K562 (cell line): ENCODE results near the gene UNC5C. TPM values are rescaled to one million over a fixed set of nuclear protein-coding genes. Genes with fewer than 3 reads are reported as not detected.

ENCODE experiments used
- CCAR2 ChIP-seq: fragments of 200-400 bp; formaldehyde crosslinking; IDR thresholded peaks from 2 replicates; pipeline ENCODE4 v1.6.1; 2017; ENCODE audit warnings: mild to moderate bottlenecking, low read depth, low read length
- CCNT2 ChIP-seq: IDR thresholded peaks from 2 replicates; pipeline ENCODE4 v1.6.1; 2011; ENCODE audit warnings: borderline replicate concordance, low read depth, mild to moderate bottlenecking, moderate library complexity, mixed read lengths, low read length; ENCODE audit not compliant: insufficient read length; ENCODE audit errors: extremely low read depth
- CREM ChIP-seq: IDR thresholded peaks from 2 replicates; pipeline ENCODE4 v1.6.1; 2014; ENCODE audit warnings: antibody characterized with exemption, low read depth
- DACH1 ChIP-seq: fragments of 450-650 bp; IDR thresholded peaks from 2 replicates; pipeline ENCODE4 v1.6.1; 2018; ENCODE audit not compliant: partially characterized antibody
- E2F1 ChIP-seq: sonication (generic); formaldehyde crosslinking; IDR thresholded peaks from 2 replicates; pipeline ENCODE4 v1.8.1; 2023; ENCODE audit warnings: mild to moderate bottlenecking, missing genetic modification reagents, moderate library complexity
- FOS ChIP-seq: IDR thresholded peaks from 3 replicates; pipeline ENCODE4 v1.6.1; 2011; ENCODE audit not compliant: insufficient read length; ENCODE audit errors: extremely low read depth
- FOXM1 ChIP-seq, 2 experiments: fragments of 450-650 bp in 1 of 2; sonication (generic) in 1 of 2; formaldehyde crosslinking in 1 of 2; IDR thresholded peaks; 2 replicates each; pipeline versions ENCODE4 v1.6.1 to v1.9.0; 2017 to 2022; ENCODE audit warnings: low read depth in 2 of 2, mild to moderate bottlenecking in 2 of 2, missing genetic modification reagents in 1 of 2, moderate library complexity in 1 of 2
- GABPA ChIP-seq: fragments of 200-800 bp; sonication (Bioruptor generic); conservative IDR thresholded peaks from 2 replicates; pipeline ENCODE4 v1.6.1; 2016; ENCODE audit warnings: low read depth, missing genetic modification characterization, missing compliant biosample characterization
- HDAC2 ChIP-seq: fragments of 450-650 bp; IDR thresholded peaks from 2 replicates; pipeline ENCODE4 v1.6.1; 2016; ENCODE audit warnings: mild to moderate bottlenecking
- HDGF ChIP-seq: fragments of 450-650 bp; IDR thresholded peaks from 2 replicates; pipeline ENCODE4 v1.6.1; 2016
- KAT7 ChIP-seq: sonication (generic); formaldehyde crosslinking; IDR thresholded peaks from 2 replicates; pipeline ENCODE4 v1.8.0; 2022; ENCODE audit warnings: missing genetic modification reagents, mild to moderate bottlenecking, borderline replicate concordance
- NCOA2 ChIP-seq, 2 experiments: fragments of 450-650 bp; IDR thresholded peaks; 2 replicates each; pipeline ENCODE4 v1.6.1; 2018; ENCODE audit warnings: mild to moderate bottlenecking in 2 of 2, moderate library complexity in 1 of 2; ENCODE audit not compliant: partially characterized antibody in 2 of 2
- NCOR1 ChIP-seq: fragments of 450-650 bp; IDR thresholded peaks from 2 replicates; pipeline ENCODE4 v1.6.1; 2016; ENCODE audit warnings: mild to moderate bottlenecking, moderate library complexity
- NEUROD1 ChIP-seq: fragments of 150-350 bp; IDR thresholded peaks from 2 replicates; pipeline ENCODE4 v1.6.1; 2014; ENCODE audit warnings: borderline replicate concordance, low read length, low read depth; ENCODE audit not compliant: partially characterized antibody
- TAF9B ChIP-seq: fragments of 450-650 bp; IDR thresholded peaks from 2 replicates; pipeline ENCODE4 v1.6.1; 2018; ENCODE audit warnings: mild to moderate bottlenecking; ENCODE audit not compliant: partially characterized antibody
- TBL1XR1 ChIP-seq, 2 experiments: IDR thresholded peaks; 2 replicates each; pipeline ENCODE4 v1.6.1; 2012; ENCODE audit warnings: improper control_type of control experiment in 2 of 2, low read length in 2 of 2, mild to moderate bottlenecking in 1 of 2
- TRIM24 ChIP-seq, 2 experiments: fragments of 450-650 bp; IDR thresholded peaks; 2 replicates each; pipeline ENCODE4 v1.6.1; 2016
- ZEB2 ChIP-seq: fragments of 450-650 bp; IDR thresholded peaks from 2 replicates; pipeline ENCODE4 v1.6.1; 2016
- ZNF263 ChIP-seq: sonication (generic); formaldehyde crosslinking; IDR thresholded peaks from 2 replicates; pipeline ENCODE4 v1.8.0; 2022; ENCODE audit warnings: mild to moderate bottlenecking, missing genetic modification reagents, borderline replicate concordance
- ZNF644 ChIP-seq: fragments of 200-800 bp; sonication (Bioruptor generic); IDR thresholded peaks from 2 replicates; pipeline ENCODE4 v1.6.1; 2016; ENCODE audit warnings: low read depth, missing genetic modification characterization, missing compliant biosample characterization
- ZNF766 ChIP-seq: fragments of 200-800 bp; sonication (Bioruptor generic); conservative IDR thresholded peaks from 2 replicates; pipeline ENCODE4 v1.6.1; 2016; ENCODE audit warnings: missing genetic modification characterization, missing compliant biosample characterization
- polyA plus RNA-seq, 8 experiments: library from polyadenylated mRNA; depleted of rRNA in 4 of 8; stranded (reverse) in 5 of 8; unstranded in 3 of 8; fragments of >200 nt; fragmentation: Nextera tagmentation in 2 of 8; fragmentation: Illumina TruSeq in 1 of 8; extraction: Ambion mirVana in 2 of 8; extraction: Trizol in 1 of 8; gene quantifications; 2 replicates each; pipeline versions ENCODE4 v1.2.1 to v1.2.3, GENCODE V29; 2011 to 2014; ENCODE audit warnings: inconsistent platforms in 1 of 8, missing spikeins in 1 of 8
- total RNA-seq, 7 experiments: library from RNA; depleted of rRNA in 6 of 7; stranded (reverse); fragments of >200 nt in 6 of 7; fragmentation: Illumina TruSeq in 2 of 7; extraction: Trizol in 2 of 7; gene quantifications; 2 replicates each; pipeline versions ENCODE4 v1.2.1 to v1.2.3, GENCODE V29; 2011 to 2021; ENCODE audit warnings: low replicate concordance in 1 of 7
- TF ChIP-seq, protein P1 (sequence below): fragments of 200-800 bp; sonication (Bioruptor generic); IDR thresholded peaks from 2 replicates; pipeline ENCODE4 v1.6.1; 2017; ENCODE audit warnings: missing genetic modification characterization, missing compliant biosample characterization
- TF ChIP-seq, protein P2 (sequence below): IDR thresholded peaks from 2 replicates; pipeline ENCODE4 v1.6.1; 2012; ENCODE audit warnings: low read depth, low read length, improper control_type of control experiment, borderline replicate concordance
- TF ChIP-seq, protein P3 (sequence below): fragments of 250-450 bp; sonication (Bioruptor Pico); IDR thresholded peaks from 2 replicates; pipeline ENCODE4 v1.8.0; 2021; ENCODE audit warnings: borderline replicate concordance, mild to moderate bottlenecking, moderate library complexity; ENCODE audit not compliant: poor library complexity, severe bottlenecking

The UNC5C gene
- total and polyA plus RNA-seq, 9 of the 15 experiments (the other 6 are each of a cell fraction or from before 2014, with no cell fraction given): under 0.01 to 0.10 (median 0.03) TPM; not detected in 1

- TF ChIP-seq, protein P1, sequence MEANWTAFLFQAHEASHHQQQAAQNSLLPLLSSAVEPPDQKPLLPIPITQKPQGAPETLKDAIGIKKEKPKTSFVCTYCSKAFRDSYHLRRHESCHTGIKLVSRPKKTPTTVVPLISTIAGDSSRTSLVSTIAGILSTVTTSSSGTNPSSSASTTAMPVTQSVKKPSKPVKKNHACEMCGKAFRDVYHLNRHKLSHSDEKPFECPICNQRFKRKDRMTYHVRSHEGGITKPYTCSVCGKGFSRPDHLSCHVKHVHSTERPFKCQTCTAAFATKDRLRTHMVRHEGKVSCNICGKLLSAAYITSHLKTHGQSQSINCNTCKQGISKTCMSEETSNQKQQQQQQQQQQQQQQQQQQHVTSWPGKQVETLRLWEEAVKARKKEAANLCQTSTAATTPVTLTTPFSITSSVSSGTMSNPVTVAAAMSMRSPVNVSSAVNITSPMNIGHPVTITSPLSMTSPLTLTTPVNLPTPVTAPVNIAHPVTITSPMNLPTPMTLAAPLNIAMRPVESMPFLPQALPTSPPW (CRISPR knock-in tag): peak; percentile 37
- TF ChIP-seq NCOA2 (IDR thresholded peaks at IDR 0.05; ENCODE audit: partially characterized antibody in 2 of 2): peak; percentile 61 to 74
- TF ChIP-seq, protein P2, sequence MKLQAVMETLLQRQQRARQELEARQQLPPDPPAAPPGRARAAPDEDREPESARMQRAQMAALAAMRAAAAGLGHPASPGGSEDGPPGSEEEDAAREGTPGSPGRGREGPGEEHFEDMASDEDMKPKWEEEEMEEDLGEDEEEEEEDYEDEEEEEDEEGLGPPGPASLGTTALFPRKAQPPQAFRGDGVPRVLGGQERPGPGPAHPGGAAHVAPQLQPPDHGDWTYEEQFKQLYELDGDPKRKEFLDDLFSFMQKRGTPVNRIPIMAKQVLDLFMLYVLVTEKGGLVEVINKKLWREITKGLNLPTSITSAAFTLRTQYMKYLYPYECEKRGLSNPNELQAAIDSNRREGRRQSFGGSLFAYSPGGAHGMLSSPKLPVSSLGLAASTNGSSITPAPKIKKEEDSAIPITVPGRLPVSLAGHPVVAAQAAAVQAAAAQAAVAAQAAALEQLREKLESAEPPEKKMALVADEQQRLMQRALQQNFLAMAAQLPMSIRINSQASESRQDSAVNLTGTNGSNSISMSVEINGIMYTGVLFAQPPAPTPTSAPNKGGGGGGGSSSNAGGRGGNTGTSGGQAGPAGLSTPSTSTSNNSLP: peak; percentile 55; the same call in 1 of the 2 replicates
- peak; percentile 88 for TF ChIP-seq CCNT2
- TF ChIP-seq E2F1: no peak
- no peak for TF ChIP-seq CCAR2
- TF ChIP-seq FOS: peak; percentile 28
- TF ChIP-seq CREM: peak; percentile 58; the same call in 1 of the 2 replicates
- TF ChIP-seq TAF9B: peak; percentile 49
- TF ChIP-seq KAT7: no peak
- TF ChIP-seq, protein P3, sequence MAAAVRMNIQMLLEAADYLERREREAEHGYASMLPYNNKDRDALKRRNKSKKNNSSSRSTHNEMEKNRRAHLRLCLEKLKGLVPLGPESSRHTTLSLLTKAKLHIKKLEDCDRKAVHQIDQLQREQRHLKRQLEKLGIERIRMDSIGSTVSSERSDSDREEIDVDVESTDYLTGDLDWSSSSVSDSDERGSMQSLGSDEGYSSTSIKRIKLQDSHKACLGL: no peak
- TF ChIP-seq GABPA (tag): no peak
- TF ChIP-seq ZNF644 (tag): peak; percentile 62; the same call in 1 of the 2 replicates
- peak; percentile 64; the same call in 1 of the 2 replicates for TF ChIP-seq HDAC2
- TF ChIP-seq DACH1: peak; percentile 93
- TF ChIP-seq FOXM1 (IDR thresholded peaks at IDR 0.05; ENCODE audit: low read depth): peak; percentile 87
- TF ChIP-seq FOXM1 (CRISPR knock-in tag; IDR thresholded peaks at IDR 0.05; ENCODE audit: low read depth): no peak
- TF ChIP-seq TRIM24 (IDR thresholded peaks at IDR 0.05): peak; percentile 92 to 93
- peak; percentile 82 for TF ChIP-seq NEUROD1
- TF ChIP-seq HDGF: no peak
- no peak for TF ChIP-seq ZNF263 (CRISPR knock-in tag)
- TF ChIP-seq TBL1XR1 (IDR thresholded peaks at IDR 0.05; ENCODE audit: low read length in 2 of 2): peak in 1 of 2 experiments; percentile 86; a peak in 1 of 4 replicates
- TF ChIP-seq ZEB2: peak; percentile 57; the same call in 1 of the 2 replicates
- 0 out of 2 replicates have a peak, but pooled peaks have one; percentile 13 for TF ChIP-seq ZNF766 (CRISPR knock-in tag)
- TF ChIP-seq NCOR1: peak; percentile 94
Observed at GRCh38 chr4:95289028-95289634, 259.6 kb downstream of the UNC5C start (continued).
